Measurements from ENCODE around the gene SLC20A1.

The SLC20A1 gene

GRCh38 chr2:112625474-112626114 lies 20.1 kb upstream of the SLC20A1 start:
- DNase-seq = no peak

DNA sequence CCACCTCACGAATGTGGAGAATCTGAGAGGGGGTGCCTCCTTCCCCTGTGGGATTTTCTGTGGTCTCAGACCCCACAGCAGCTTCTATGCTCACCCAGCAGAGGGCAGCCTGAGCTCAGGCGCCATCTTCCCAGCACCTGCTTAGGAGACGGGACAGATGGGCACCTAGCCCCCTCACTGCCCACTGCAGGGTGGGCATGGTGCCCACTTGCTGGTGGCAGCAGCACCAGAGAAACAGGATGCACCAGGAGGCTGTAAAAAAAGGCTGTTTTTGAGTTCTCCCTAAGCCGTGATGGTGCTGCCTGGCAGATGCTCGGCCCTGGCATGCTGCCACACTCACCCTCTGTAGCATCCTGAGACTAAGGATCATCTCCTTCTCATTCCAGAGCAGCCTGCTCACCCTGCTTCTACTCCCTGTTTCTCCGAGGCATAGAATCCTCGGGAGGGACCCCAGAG lies 19.1 kb upstream of the SLC20A1 start:
- DNase-seq = peak; percentile 78

DNA sequence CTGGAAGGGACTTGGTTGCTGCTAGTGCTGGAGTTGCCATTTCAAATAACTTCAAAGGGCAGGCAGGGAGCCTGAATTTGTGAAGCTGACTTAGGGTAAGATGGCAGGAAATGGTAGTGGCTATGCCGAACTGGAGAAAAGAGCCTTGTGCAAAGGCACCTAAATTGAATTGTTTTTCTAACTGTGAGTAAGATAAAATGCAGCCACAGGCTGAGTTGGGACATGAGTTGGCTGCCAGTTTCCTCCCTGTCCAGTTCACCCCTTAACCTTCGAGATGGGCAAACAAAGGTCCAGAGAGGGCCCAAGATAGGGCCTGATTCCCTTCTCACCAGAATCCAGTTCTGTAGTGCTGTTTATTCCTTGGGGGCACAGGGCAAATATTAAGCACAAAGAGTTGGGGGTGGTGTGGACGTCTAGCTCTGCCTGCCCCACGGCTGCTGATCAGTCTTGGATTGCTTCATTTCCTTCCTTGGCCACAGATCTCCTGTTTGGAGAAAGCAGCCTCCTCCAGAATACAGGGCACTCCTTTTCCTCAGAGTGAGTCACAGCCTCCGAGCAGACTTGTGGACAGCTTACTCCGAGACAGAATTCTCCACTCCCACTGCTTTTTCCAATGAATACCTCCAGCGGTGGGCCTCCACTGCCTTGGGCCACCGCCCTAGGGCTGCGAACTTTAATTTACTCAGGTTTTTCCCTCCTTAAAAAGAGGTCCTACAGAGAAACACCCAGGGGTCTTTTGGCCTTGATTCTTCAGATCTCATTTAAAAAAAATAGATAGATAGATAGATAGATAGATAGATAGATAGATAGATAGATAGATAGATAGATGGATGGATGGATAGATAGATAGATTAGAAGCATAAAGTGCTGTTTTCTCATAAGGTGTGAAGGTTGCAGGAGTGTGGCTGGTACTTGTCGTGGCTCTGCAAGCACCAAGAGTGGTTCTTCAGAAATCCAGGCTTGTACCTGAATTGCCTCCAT lies 18.4 kb upstream of the SLC20A1 start:
- peak; percentile 96 for DNase-seq

- DNase-seq = peak; percentile 46
Measured at GRCh38 chr2:112629224-112629623, 16.5 kb upstream of the SLC20A1 start.

DNA sequence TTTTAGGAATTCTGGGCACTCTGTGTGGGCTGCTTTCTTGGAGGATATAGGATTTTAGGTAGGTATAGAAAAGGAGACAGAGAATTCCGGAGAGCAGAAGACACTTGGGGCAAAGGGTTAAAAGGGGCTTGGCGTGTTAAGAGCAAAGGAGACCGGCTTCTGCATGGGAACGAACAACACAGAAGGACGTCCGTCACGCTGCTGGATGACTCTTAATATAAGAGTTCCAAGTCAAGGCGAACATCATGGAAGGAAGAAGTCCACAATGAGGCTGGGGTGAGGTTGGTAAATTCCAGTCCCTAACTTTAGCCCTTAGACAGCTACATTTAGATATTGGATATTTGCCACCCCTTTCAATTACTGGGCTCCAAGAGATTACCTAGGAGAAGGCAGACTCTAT lies 15.9 kb upstream of the SLC20A1 start:
- DNase-seq = no peak

GRCh38 chr2:112630268-112630667 lies 15.5 kb upstream of the SLC20A1 start:
- no peak for DNase-seq

GRCh38 chr2:112633708-112634107 lies 12.0 kb upstream of the SLC20A1 start:
- DNase-seq = no peak

DNA sequence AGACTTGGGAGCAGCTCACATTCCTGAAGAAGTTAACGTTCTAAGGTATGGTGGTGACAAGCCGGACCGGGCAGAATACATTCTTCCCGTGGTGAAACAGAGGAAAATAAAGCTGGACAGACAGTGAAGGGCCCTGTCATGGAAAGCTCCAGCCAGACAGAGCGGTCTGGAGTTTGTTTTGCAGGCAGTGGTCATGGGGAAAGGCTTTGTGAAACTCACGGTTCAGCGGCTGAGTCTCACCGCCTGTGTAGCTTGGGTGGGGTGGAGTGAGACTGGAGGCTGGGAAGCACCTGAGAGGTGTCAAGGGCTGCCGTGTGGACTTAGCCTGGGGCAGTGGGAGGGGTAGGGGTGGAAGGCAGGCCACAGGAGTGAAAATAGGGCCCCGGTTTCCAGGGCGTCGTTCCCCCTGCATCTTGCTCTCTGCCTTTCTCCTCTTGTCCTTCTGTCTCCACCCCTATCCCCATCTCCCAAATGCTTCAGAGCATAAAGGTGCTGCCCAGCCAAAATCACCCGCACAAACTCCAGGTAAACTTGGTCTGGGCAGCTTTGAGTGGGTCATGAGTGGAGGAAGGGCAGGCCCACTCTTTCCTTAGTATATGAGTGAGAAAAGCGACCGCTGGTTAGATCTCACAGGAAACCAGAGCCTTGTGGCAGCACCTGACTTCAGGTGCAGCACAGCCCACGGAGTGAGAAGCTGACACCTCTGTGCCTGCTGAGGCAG lies 11.4 kb upstream of the SLC20A1 start:
- no peak for DNase-seq

- DNase-seq = no peak
Measured at GRCh38 chr2:112634874-112635157, 10.9 kb upstream of the SLC20A1 start.

GRCh38 chr2:112636605-112637288 lies 9.0 kb upstream of the SLC20A1 start:
- DNase-seq = no peak

- no peak for DNase-seq
Measured at GRCh38 chr2:112637289-112637660, 8.5 kb upstream of the SLC20A1 start.

GRCh38 chr2:112639936-112640335 lies 5.8 kb upstream of the SLC20A1 start:
- no peak for DNase-seq

GRCh38 chr2:112640467-112640799 lies 5.3 kb upstream of the SLC20A1 start:
- DNase-seq = no peak

DNA sequence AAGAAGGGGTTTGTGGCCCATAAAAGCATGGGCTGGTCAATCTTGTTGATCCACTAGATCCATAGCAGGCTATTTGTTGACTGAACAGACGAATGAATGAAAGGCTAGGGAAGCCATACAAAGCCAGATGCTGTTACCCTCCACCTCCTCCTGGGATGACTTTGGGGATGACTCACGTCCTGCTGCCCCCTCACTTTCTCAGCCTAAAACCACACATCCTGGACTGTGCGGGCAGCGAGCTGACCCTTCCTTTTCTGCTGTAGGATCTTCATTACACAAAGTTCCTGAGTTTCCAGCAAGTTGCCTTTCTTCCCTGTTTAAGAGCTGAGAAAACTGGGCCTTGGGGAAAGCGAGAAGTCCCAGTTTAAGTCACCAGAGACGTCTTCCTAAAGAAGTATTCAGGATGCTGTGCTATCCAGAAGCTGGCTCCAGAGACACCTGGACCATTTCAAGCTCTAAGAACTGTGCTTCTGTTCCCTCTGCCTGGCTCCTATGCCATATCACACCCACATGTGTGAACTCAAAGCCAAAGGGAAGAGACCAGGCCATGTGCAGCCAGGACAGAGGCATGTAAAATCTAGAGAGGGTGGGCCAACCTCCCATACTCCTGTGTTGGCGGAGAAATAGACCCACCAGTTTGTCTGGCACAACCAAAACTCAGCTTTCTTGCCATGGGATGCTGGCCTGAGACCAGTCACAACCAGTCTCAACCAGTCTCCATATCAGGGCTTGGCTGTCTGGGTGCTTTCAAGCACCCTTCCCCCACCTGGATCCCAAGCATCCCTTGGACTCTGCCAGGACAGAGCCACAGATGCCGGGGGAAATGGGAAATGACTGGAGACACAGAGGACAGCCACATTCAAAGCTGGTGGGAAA lies 4.7 kb upstream of the SLC20A1 start:
- DNase-seq = peak; percentile 83

- DNase-seq = no peak
Measured at GRCh38 chr2:112641701-112642100, 4.0 kb upstream of the SLC20A1 start.

GRCh38 chr2:112642561-112642960 lies 3.2 kb upstream of the SLC20A1 start:
- no peak for DNase-seq

DNA sequence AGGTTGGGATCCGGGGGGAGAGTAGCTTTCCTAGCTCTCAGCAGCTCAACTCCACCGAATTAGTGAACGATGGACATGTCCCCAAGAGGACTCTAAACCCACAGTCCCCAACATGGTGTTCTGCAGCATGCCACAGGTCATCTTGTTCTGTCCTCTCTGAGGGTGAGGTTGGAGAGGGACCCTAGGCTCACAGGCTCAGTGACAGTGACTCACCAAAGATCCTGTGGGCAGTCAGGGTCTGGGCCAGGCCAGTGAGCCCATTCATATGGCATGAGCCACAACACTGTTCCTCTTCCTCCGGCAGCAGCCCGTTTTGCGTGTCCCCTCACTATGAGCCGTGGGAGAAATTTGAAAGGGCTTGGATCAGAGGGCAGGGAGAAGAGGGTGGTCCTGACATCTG lies 2.8 kb upstream of the SLC20A1 start:
- no peak for DNase-seq

GRCh38 chr2:112643488-112643887 lies 2.3 kb upstream of the SLC20A1 start:
- DNase-seq = no peak

- no peak for DNase-seq
Measured at GRCh38 chr2:112644155-112644932, 1.4 kb upstream of the SLC20A1 start.

DNA sequence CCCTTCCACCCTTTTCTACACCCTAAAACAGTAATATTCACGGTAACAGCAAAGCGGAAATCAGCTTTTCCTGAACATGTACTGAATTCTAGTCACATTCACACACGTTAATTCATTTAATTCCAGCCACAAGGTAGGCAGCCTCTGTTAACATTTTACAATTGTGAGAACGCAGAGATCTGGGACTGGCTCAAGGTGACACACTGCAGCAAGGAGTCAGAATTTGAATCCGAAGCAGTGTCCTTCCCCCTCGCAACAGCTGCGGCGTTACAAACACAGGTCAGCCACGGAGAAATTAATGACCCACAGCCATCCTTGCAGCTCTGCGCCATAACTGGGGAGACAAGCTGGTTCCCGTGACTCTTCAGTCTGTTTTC lies 818 bp upstream of the SLC20A1 start:
- no peak for DNase-seq

DNA sequence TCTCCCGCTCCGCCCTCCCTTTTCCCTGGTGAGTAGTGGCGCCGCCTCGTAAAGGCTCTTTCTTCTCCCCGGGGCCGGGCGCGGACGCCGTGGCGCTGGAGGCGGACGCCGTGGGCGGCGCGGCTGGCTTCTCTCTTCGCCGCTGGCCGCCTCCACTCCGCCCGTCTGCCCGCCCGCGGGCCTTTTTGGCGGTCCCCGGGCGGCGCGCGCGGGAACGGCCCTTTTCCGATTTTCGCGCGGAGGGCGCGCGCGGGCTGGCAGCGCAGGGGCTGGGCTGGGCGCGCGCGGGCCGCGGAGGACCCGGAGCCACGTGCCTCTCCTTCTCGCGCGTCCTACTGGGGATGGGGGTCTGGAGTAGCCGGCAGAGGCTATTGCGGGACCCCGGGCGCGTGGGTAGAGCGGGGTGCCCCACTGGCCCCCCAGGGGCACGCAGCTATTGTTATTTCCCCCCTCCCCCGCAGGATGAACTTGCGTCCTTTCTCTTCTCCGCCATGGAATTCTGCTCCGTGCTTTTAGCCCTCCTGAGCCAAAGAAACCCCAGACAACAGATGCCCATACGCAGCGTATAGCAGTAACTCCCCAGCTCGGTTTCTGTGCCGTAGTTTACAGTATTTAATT lies 472 bp downstream of the SLC20A1 start:
- no peak for DNase-seq

Measured in fibroblast of skin of right biceps (primary cell).